ENCODE results near the gene AURKAIP1. TPM values are rescaled to one million over a fixed set of nuclear protein-coding genes. Genes with fewer than 3 reads are reported as not detected.
A peak's percentile ranks its signal among the peaks of the same experiment; 100 is the strongest.

AURKAIP1 gene
- total and polyA plus RNA-seq, 2 of the 13 experiments (the other 11 are each of a cell fraction or from before 2014, with no cell fraction given), result 69.5 to 175 TPM

- TF ChIP-seq ZNF770 (CRISPR knock-in tag; IDR thresholded peaks at IDR 0.05) (peak; percentile 88), ZFX (CRISPR knock-in tag; IDR thresholded peaks at IDR 0.05; ENCODE audit: low read depth) (peak; percentile 75), MEF2D (CRISPR knock-in tag; IDR thresholded peaks at IDR 0.05) (no peak), KDM1A (CRISPR knock-in tag; IDR thresholded peaks at IDR 0.05) (no peak), ZNF83 (CRISPR knock-in tag; IDR thresholded peaks at IDR 0.05; ENCODE audit: borderline replicate concordance) (no peak), HNF1B (CRISPR knock-in tag; IDR thresholded peaks at IDR 0.05) (0 out of 2 replicates have a peak, but pooled peaks have one; percentile 27), HNRNPL (IDR thresholded peaks at IDR 0.05; ENCODE audit: low read depth, low read length) (peak; percentile 88), HCFC1 (IDR thresholded peaks at IDR 0.05; ENCODE audit: low read depth, low read length) (no peak), ZNF44 (CRISPR knock-in tag; IDR thresholded peaks at IDR 0.05) (no peak), PBX3 (CRISPR knock-in tag; IDR thresholded peaks at IDR 0.05; ENCODE audit: borderline replicate concordance) (no peak), PLRG1 (conservative IDR thresholded peaks at IDR 0.05) (no peak), ZNF687 (CRISPR knock-in tag; IDR thresholded peaks at IDR 0.05) (peak; percentile 68), POLR2G (IDR thresholded peaks at IDR 0.05; ENCODE audit: low read depth, low read length) (0 out of 2 replicates have a peak, but pooled peaks have one; percentile 20), UBTF (CRISPR knock-in tag; IDR thresholded peaks at IDR 0.05) (peak; percentile 44), ZNF335 (CRISPR knock-in tag; IDR thresholded peaks at IDR 0.05) (peak; percentile 61; the same call in 1 of the 2 replicates), HIVEP1 (CRISPR knock-in tag; IDR thresholded peaks at IDR 0.05) (no peak)
Observed at GRCh38 chr1:1331068-1331965, 43.7 kb downstream of the AURKAIP1 start, which contains the start of gene TAS1R3 (continued).
